IMR-90 (cell line): Measurements from ENCODE around the gene KCTD16. TPM values are rescaled to one million over a fixed set of nuclear protein-coding genes. Genes with fewer than 3 reads are reported as not detected.

Experiments used
- ATAC-seq: fragments of 200-7000 bp; cut with Tn5 transposase; 2 replicates; pipeline ENCODE4 v1.9.1; 2020; ENCODE audit warnings: low read depth, mild to moderate bottlenecking, moderate library complexity
- BruUV-seq: library from RNA; stranded (reverse); fragments of 400-500 nt; replicated peaks from 2 replicates; lab custom pipeline; 2021; lab: Mats Ljungman, UMichigan
- CTCF ChIA-PET: fragments of 300-600 bp; formaldehyde crosslinking; extraction: SDS; loops from one replicate; lab custom pipeline; 2021; ENCODE audit warnings: antibody characterized with exemption; lab: Yijun Ruan, JAX
- POLR2A ChIA-PET: fragments of 300-600 bp; sonication (Branson Sonifier 250); formaldehyde crosslinking; loops from one replicate; lab custom pipeline; 2022; ENCODE audit warnings: antibody characterized with exemption; ENCODE audit not compliant: unreplicated experiment; lab: Charles Lee
- DNase-seq: peaks from one replicate; pipeline ENCODE4 v3.0.0; 2013
- H2AFZ ChIP-seq: replicated peaks from 2 replicates; pipeline ENCODE3; 2013; ENCODE audit warnings: low read length, mild to moderate bottlenecking; ENCODE audit not compliant: poor library complexity
- H2AK5ac ChIP-seq: 2 replicates; pipeline ENCODE4 v1.6.1; 2013; ENCODE audit warnings: low read depth, low read length, inconsistent platforms
- H2AK9ac ChIP-seq: replicated peaks from 2 replicates; pipeline ENCODE3; 2013; ENCODE audit warnings: mild to moderate bottlenecking, low read depth, low read length, moderate library complexity; ENCODE audit not compliant: poor library complexity
- H2BK120ac ChIP-seq: 2 replicates; pipeline ENCODE4 v1.6.1; 2013; ENCODE audit warnings: low read depth, low read length, inconsistent platforms
- H2BK15ac ChIP-seq: 3 replicates; pipeline ENCODE4 v1.6.1; 2013; ENCODE audit warnings: low read depth, low read length, inconsistent platforms
- H2BK20ac ChIP-seq: 2 replicates; pipeline ENCODE4 v1.6.1; 2013; ENCODE audit warnings: low read depth, mild to moderate bottlenecking, inconsistent platforms, low read length, moderate library complexity
- H2BK5ac ChIP-seq: 2 replicates; pipeline ENCODE4 v1.6.1; 2013; ENCODE audit warnings: mild to moderate bottlenecking, low read depth, low read length, inconsistent platforms; ENCODE audit not compliant: poor library complexity, severe bottlenecking
- H3K14ac ChIP-seq: replicated peaks from 2 replicates; pipeline ENCODE4 v1.6.1; 2013; ENCODE audit warnings: low read depth, low read length, inconsistent platforms
- H3K18ac ChIP-seq: 2 replicates; pipeline ENCODE4 v1.6.1; 2013; ENCODE audit warnings: low read depth, low read length, control low read depth
- H3K23ac ChIP-seq: 2 replicates; pipeline ENCODE4 v1.6.1; 2013; ENCODE audit warnings: low read depth, low read length, inconsistent platforms
- H3K27ac ChIP-seq: 2 replicates; pipeline ENCODE4 v1.5.1; 2013; ENCODE audit warnings: mild to moderate bottlenecking, control low read depth, low read length; ENCODE audit not compliant: insufficient read depth
- H3K27me3 ChIP-seq: 2 replicates; pipeline ENCODE4 v1.6.1; 2013; ENCODE audit warnings: low read length; ENCODE audit not compliant: control insufficient read depth, insufficient read depth
- H3K36me3 ChIP-seq: 2 replicates; pipeline ENCODE4 v1.6.1; 2013; ENCODE audit warnings: low read length, mixed read lengths; ENCODE audit not compliant: control insufficient read depth, insufficient read depth
- H3K4ac ChIP-seq: 2 replicates; pipeline ENCODE4 v1.6.1; 2013; ENCODE audit warnings: low read depth, low read length, inconsistent platforms
- H3K4me1 ChIP-seq: 2 replicates; pipeline ENCODE4 v1.6.1; 2013; ENCODE audit warnings: low read length, mixed read lengths; ENCODE audit not compliant: control insufficient read depth, insufficient read depth
- H3K4me2 ChIP-seq: 2 replicates; pipeline ENCODE4 v1.6.1; 2013; ENCODE audit warnings: low read depth, mild to moderate bottlenecking, control low read depth, low read length, moderate library complexity
- H3K4me3 ChIP-seq: 2 replicates; pipeline ENCODE4 v1.5.1; 2013; ENCODE audit warnings: low read depth, mild to moderate bottlenecking, control low read depth, low read length, moderate library complexity; ENCODE audit not compliant: insufficient read depth
- H3K56ac ChIP-seq: 2 replicates; pipeline ENCODE4 v1.6.1; 2013; ENCODE audit warnings: low read length, inconsistent platforms; ENCODE audit not compliant: insufficient read depth; ENCODE audit errors: extremely low read depth
- H3K79me1 ChIP-seq, 2 experiments: 2 replicates each; pipeline ENCODE4 v1.6.1; 2013; ENCODE audit warnings: low read length in 2 of 2, inconsistent platforms in 1 of 2, low read depth in 1 of 2
- H3K9ac ChIP-seq: 2 replicates; pipeline ENCODE4 v1.6.1; 2013; ENCODE audit warnings: low read depth, low read length, control low read depth
- H3K9me1 ChIP-seq: 2 replicates; pipeline ENCODE4 v1.6.1; 2013; ENCODE audit warnings: low read length, inconsistent platforms; ENCODE audit not compliant: insufficient read depth
- H3K9me3 ChIP-seq: 2 replicates; pipeline ENCODE4 v1.6.1; 2013; ENCODE audit warnings: low read length; ENCODE audit not compliant: control insufficient read depth, insufficient read depth
- H4K20me1 ChIP-seq: 2 replicates; pipeline ENCODE4 v1.6.1; 2013; ENCODE audit warnings: low read length, inconsistent platforms; ENCODE audit not compliant: insufficient read depth
- H4K5ac ChIP-seq: 2 replicates; pipeline ENCODE4 v1.6.1; 2013; ENCODE audit warnings: mild to moderate bottlenecking, low read depth, low read length, control low read depth
- H4K8ac ChIP-seq, 2 experiments: 2 replicates each; pipeline ENCODE4 v1.6.1; 2013; ENCODE audit warnings: low read depth in 2 of 2, low read length in 2 of 2, control low read depth in 1 of 2, inconsistent platforms in 1 of 2
- H4K91ac ChIP-seq: 2 replicates; pipeline ENCODE4 v1.6.1; 2013; ENCODE audit warnings: low read depth, low read length, inconsistent platforms; ENCODE audit not compliant: insufficient read depth
- BHLHE40 ChIP-seq: fragments of 150-350 bp; IDR thresholded peaks from 2 replicates; pipeline ENCODE4 v1.6.1; 2016; ENCODE audit warnings: mild to moderate bottlenecking, low read depth, low read length
- CTCF ChIP-seq: conservative IDR thresholded peaks from 2 replicates; pipeline ENCODE4 v1.5.1; 2012; ENCODE audit warnings: mild to moderate bottlenecking, low read depth, low read length, improper control_type of control experiment
- FOS ChIP-seq: fragments of 150-350 bp; IDR thresholded peaks from 2 replicates; pipeline ENCODE4 v1.6.1; 2016; ENCODE audit warnings: low read depth, low read length
- MAZ ChIP-seq: IDR thresholded peaks from 2 replicates; pipeline ENCODE4 v1.6.1; 2012; ENCODE audit warnings: low read depth, mild to moderate bottlenecking, low read length, improper control_type of control experiment, moderate library complexity, borderline replicate concordance
- RAD21 ChIP-seq: IDR thresholded peaks from 2 replicates; pipeline ENCODE4 v1.6.1; 2012; ENCODE audit warnings: low read length, improper control_type of control experiment
- SMC3 ChIP-seq: fragments of 150-350 bp; IDR thresholded peaks from 2 replicates; pipeline ENCODE4 v1.6.1; 2016; ENCODE audit warnings: low read depth, mild to moderate bottlenecking, antibody characterized with exemption, low read length, moderate library complexity
- WGBS, 2 experiments: methylation state at CpG; one replicate each; pipeline versions ENCODE4 v1.1.5 to v1.1.7; 2013; ENCODE audit warnings: missing lambda C conversion rate in 2 of 2; ENCODE audit not compliant: insufficient read length in 1 of 2; ENCODE audit errors: extremely low coverage in 2 of 2; 5-methylcytosine and 5-hydroxymethylcytosine counted together
- dilution Hi-C: fragments of 300-500 bp; cut with HindIII; formaldehyde crosslinking; loops from one replicate; pipeline ENCODE4 v1.14.3; 2018; ENCODE audit warnings: low sequenced_read_pairs; ENCODE audit not compliant: unreplicated experiment
- in situ Hi-C: fragments of 300-500 bp; cut with MboI; formaldehyde crosslinking; loops from 3 replicates; pipeline ENCODE4 v1.14.3; 2019; ENCODE audit warnings: low sequenced_read_pairs, inconsistent platforms, mixed read lengths
- intact Hi-C: fragments of 100-400 bp; cut with micrococcal nuclease; formaldehyde crosslinking; loops from 2 replicates; pipeline ENCODE4 v1.10.0; 2022
- polyA plus RNA-seq, 3 experiments: library from polyadenylated mRNA; depleted of rRNA; stranded (reverse); fragments of >200 nt; gene quantifications; 2 replicates each; pipeline ENCODE4 v1.2.3, GENCODE V29; 2012; ENCODE audit warnings: low replicate concordance in 1 of 3
- total RNA-seq: library from RNA; depleted of rRNA; stranded (reverse); fragments of >200 nt; gene quantifications from 2 replicates; pipeline ENCODE4 v1.2.3, GENCODE V29; 2012

KCTD16 gene
- total and polyA plus RNA-seq, 2 of the 4 experiments (the other 2 are of a cell fraction): 0.43 to 1.1 TPM

- no TSS peak for BruUV-seq
- Histone ChIP-seq H2BK5ac (no peak overlapping the region), H3K4me2 (no peak overlapping the region; the same call in 1 of the 2 replicates), H2BK120ac (peak overlapping the region; percentile 74), H2BK15ac (peak overlapping the region; percentile 31; the same call in 1 of the 3 replicates), H2AK9ac (no peak overlapping the region), H3K56ac (no peak overlapping the region), H3K79me1 (no peaks in the 10 kb centered on the region), H4K20me1 (no peaks in the 10 kb centered on the region), H3K4me3 (no peak overlapping the region), H3K9me1 (peaks cover 3% of the 10 kb centered on the region; the same call in 1 of the 2 replicates), H3K18ac (no peak overlapping the region; the same call in 1 of the 2 replicates), H3K36me3 (no peaks in the 10 kb centered on the region), H3K4me1 (peaks cover 7% of the 10 kb centered on the region), H3K23ac (no peak overlapping the region), H3K4ac (peak overlapping the region; percentile 69), H2AFZ (peak overlapping the region; percentile 52), H4K8ac (peak overlapping the region in 1 of 2 experiments; percentile 65; a peak in 1 of 4 replicates), H3K9ac (no peak overlapping the region), H4K5ac (0 out of 2 replicates have a peak overlapping the region, but pooled peaks have one; percentile 33), H3K9me3 (no peaks in the 10 kb centered on the region), H3K27me3 (no peaks in the 10 kb centered on the region), H4K91ac (peak overlapping the region; percentile 67; the same call in 1 of the 2 replicates), H3K27ac (no peak overlapping the region), H3K14ac (no peak overlapping the region; the same call in 1 of the 2 replicates), H2AK5ac (no peak overlapping the region), H2BK20ac (peak overlapping the region; percentile 66)
- ChIA-PET POLR2A (no interaction called here), CTCF (interaction anchor here (0.5 to 1.5 kb wide), 12 partner anchors 8 to 603 kb away, joined by 3 to 4 read pairs (median 3); no protein-coding TSS in a partner anchor)
- peak; percentile 89 for ATAC-seq
- intact Hi-C loops (loop anchor here (1.0 to 10.0 kb wide), 4 partner anchors 175 to 739 kb away; partner anchors contain the start of gene NR3C1), dilution Hi-C loops (no loop called here), in situ Hi-C loops (no loop called here)
- TF ChIP-seq FOS: no peak
- TF ChIP-seq SMC3: peak; percentile 72
- peak; percentile 76 for TF ChIP-seq CTCF
- TF ChIP-seq MAZ: no peak
- peak; percentile 83 for TF ChIP-seq RAD21
- TF ChIP-seq BHLHE40: no peak
- WGBS, 2 experiments: 14% methylated on average over 1 of the region's 2 CpGs; no CpG with 5 or more reads in 1 of the 2 experiments
- peak; percentile 67 for DNase-seq
These were observed 28.4 kb upstream of the KCTD16 start for GRCh38 chr5:144142139-144142823.
